SK-N-SH (cell line): Measurements from ENCODE around the gene CFAP20DC. TPM values are rescaled to one million over a fixed set of nuclear protein-coding genes. Genes with fewer than 3 reads are reported as not detected.
"Not testable (repeated sequence)": the region's sequence is repeated elsewhere in the genome, so short reads cannot be mapped to it uniquely, and the experiment has no call there.

Experiments
- CTCF ChIA-PET: fragments of 300-600, 350-600 bp; formaldehyde crosslinking; extraction: SDS; loops from one replicate; lab custom pipeline; 2021; lab: Yijun Ruan, JAX
- POLR2A ChIA-PET: fragments of 350-600 bp; sonication (Branson Sonifier 250); formaldehyde crosslinking; extraction: SDS; loops from one replicate; lab custom pipeline; 2020; ENCODE audit warnings: antibody characterized with exemption, inconsistent platforms; lab: Yijun Ruan, JAX
- DNase-seq: peaks from one replicate; pipeline ENCODE4 v3.0.0; 2012
- H2AFZ ChIP-seq: fragments of 200-600 bp; sonication (generic); 2 replicates; pipeline ENCODE4 v1.8.1; 2016; ENCODE audit warnings: antibody characterized with exemption, mild to moderate bottlenecking, low read depth
- H3F3A ChIP-seq: fragments of 200-600 bp; sonication (generic); replicated peaks from 2 replicates; pipeline ENCODE3; 2016; ENCODE audit warnings: antibody characterized with exemption, mild to moderate bottlenecking; ENCODE audit not compliant: insufficient read depth
- H3K27ac ChIP-seq, 2 experiments: fragments of 200-500 bp in 1 of 2; fragments of 200-600 bp in 1 of 2; sonication (Bioruptor generic) in 1 of 2; sonication (generic), shearing (Covaris generic) in 1 of 2; 2 replicates each; pipeline versions ENCODE4 v1.5.1 to v1.6.1; 2014 to 2016; ENCODE audit warnings: low read depth in 2 of 2, inconsistent platforms in 1 of 2, low read length in 1 of 2, mild to moderate bottlenecking in 1 of 2, mixed read lengths in 1 of 2
- H3K27me3 ChIP-seq: fragments of 200-600 bp; sonication (generic), shearing (Covaris generic); 2 replicates; pipeline ENCODE4 v1.6.1; 2016; ENCODE audit warnings: mixed run types; ENCODE audit not compliant: insufficient read depth
- H3K36me3 ChIP-seq, 2 experiments: fragments of 200-500 bp in 1 of 2; fragments of 200-600 bp in 1 of 2; sonication (Bioruptor generic) in 1 of 2; sonication (generic) in 1 of 2; replicated peaks in 1 of 2; 2 replicates each; pipeline versions ENCODE3 to v1.5.1; 2014 to 2016; ENCODE audit warnings: low read length in 1 of 2, mild to moderate bottlenecking in 1 of 2; ENCODE audit not compliant: insufficient read depth in 2 of 2, control insufficient read depth in 1 of 2
- H3K4me1 ChIP-seq, 2 experiments: fragments of 200-500 bp in 1 of 2; fragments of 200-600 bp in 1 of 2; sonication (Bioruptor generic) in 1 of 2; sonication (generic), shearing (Covaris generic) in 1 of 2; 2 replicates each; pipeline versions ENCODE4 v1.5.1 to v1.6.1; 2014 to 2016; ENCODE audit warnings: low read depth in 1 of 2, low read length in 1 of 2, mixed run types in 1 of 2; ENCODE audit not compliant: insufficient read depth in 2 of 2, control insufficient read depth in 1 of 2
- H3K4me2 ChIP-seq: fragments of 200-600 bp; sonication (generic), shearing (Covaris generic); 2 replicates; pipeline ENCODE4 v1.6.1; 2017; ENCODE audit warnings: mixed run types
- H3K4me3 ChIP-seq, 2 experiments: fragments of 200-500 bp in 1 of 2; fragments of 200-600 bp in 1 of 2; sonication (Bioruptor generic) in 1 of 2; sonication (generic), shearing (Covaris generic) in 1 of 2; 2 replicates each; pipeline versions ENCODE4 v1.5.1 to v1.8.1; 2014 to 2016; ENCODE audit warnings: low read depth in 2 of 2, inconsistent platforms in 1 of 2, low read length in 1 of 2, mild to moderate bottlenecking in 1 of 2, mixed read lengths in 1 of 2, moderate library complexity in 1 of 2
- H3K79me2 ChIP-seq: fragments of 200-600 bp; sonication (generic); 2 replicates; pipeline ENCODE4 v1.8.1; 2017; ENCODE audit warnings: mild to moderate bottlenecking; ENCODE audit not compliant: insufficient read depth
- H3K9ac ChIP-seq: fragments of 200-600 bp; sonication (generic); 2 replicates; pipeline ENCODE4 v1.6.1; 2017; ENCODE audit warnings: mixed run types
- H3K9me2 ChIP-seq: fragments of 200-600 bp; sonication (generic); 2 replicates; pipeline ENCODE4 v1.6.1; 2017; ENCODE audit warnings: mixed run types
- H3K9me3 ChIP-seq: fragments of 200-600 bp; sonication (generic); 2 replicates; pipeline ENCODE4 v1.6.1; 2017; ENCODE audit warnings: mixed run types, mild to moderate bottlenecking, moderate library complexity
- H4K20me1 ChIP-seq: fragments of 200-600 bp; sonication (generic); 2 replicates; pipeline ENCODE4 v1.6.1; 2017; ENCODE audit warnings: mild to moderate bottlenecking, mixed run types; ENCODE audit not compliant: insufficient read depth
- EP300 ChIP-seq, 2 experiments: IDR thresholded peaks; 2 replicates each; pipeline versions ENCODE4 v1.4.0 to v1.6.1; 2012; ENCODE audit warnings: borderline replicate concordance in 1 of 2, low read depth in 1 of 2, low read length in 1 of 2
- GABPA ChIP-seq: IDR thresholded peaks from 2 replicates; pipeline ENCODE4 v1.4.0; 2012; ENCODE audit warnings: low read depth, mild to moderate bottlenecking
- GATA2 ChIP-seq: sonication (generic); formaldehyde crosslinking; IDR thresholded peaks from 2 replicates; pipeline ENCODE4 v1.5.0; 2020; ENCODE audit warnings: mild to moderate bottlenecking, missing genetic modification reagents
- MXI1 ChIP-seq: IDR thresholded peaks from 2 replicates; pipeline ENCODE4 v1.6.1; 2012; ENCODE audit warnings: mild to moderate bottlenecking, low read depth, low read length, improper control_type of control experiment
- POLR2AphosphoS5 ChIP-seq: IDR thresholded peaks from 2 replicates; pipeline ENCODE4 v1.6.1; 2012; ENCODE audit warnings: low read depth, low read length
- RAD21 ChIP-seq: IDR thresholded peaks from 2 replicates; pipeline ENCODE4 v1.6.1; 2012; ENCODE audit warnings: mild to moderate bottlenecking, low read length
- RCOR1 ChIP-seq: fragments of 150-350 bp; IDR thresholded peaks from 2 replicates; pipeline ENCODE4 v1.6.1; 2017; ENCODE audit warnings: antibody characterized with exemption, low read length
- SIN3A ChIP-seq: IDR thresholded peaks from 2 replicates; pipeline ENCODE4 v1.6.1; 2012; ENCODE audit warnings: low read depth, mild to moderate bottlenecking, low read length, moderate library complexity, borderline replicate concordance
- YY1 ChIP-seq: IDR thresholded peaks from 2 replicates; pipeline ENCODE4 v1.4.0; 2012; ENCODE audit warnings: low read depth, mild to moderate bottlenecking
- WGBS: methylation state at CpG from one replicate; pipeline ENCODE4 v1.1.6; 2017; ENCODE audit warnings: low lambda C conversion rate; 5-methylcytosine and 5-hydroxymethylcytosine counted together
- polyA plus RNA-seq, 3 experiments: library from polyadenylated mRNA; depleted of rRNA; stranded (reverse); fragments of >200 nt; gene quantifications; 2 replicates each; pipeline ENCODE4 v1.2.3, GENCODE V29; 2012
- TF ChIP-seq, protein P1 (sequence below): fragments of 150-350 bp; IDR thresholded peaks from 2 replicates; pipeline ENCODE4 v1.6.1; 2017; ENCODE audit warnings: antibody characterized with exemption, low read length, low read depth, borderline replicate concordance
- TF ChIP-seq, protein P2 (sequence below): IDR thresholded peaks from 2 replicates; pipeline ENCODE4 v1.4.0; 2012; ENCODE audit warnings: low read depth
- TF ChIP-seq, protein P3 (sequence below): fragments of 200-600 bp; sonication (generic); IDR thresholded peaks from 2 replicates; pipeline ENCODE4 v1.6.1; 2017; ENCODE audit warnings: antibody characterized with exemption, mild to moderate bottlenecking, moderate library complexity

The CFAP20DC gene
- polyA plus RNA-seq, 1 of the 3 experiments (the other 2 are of a cell fraction) = 1.8 TPM

DNA sequence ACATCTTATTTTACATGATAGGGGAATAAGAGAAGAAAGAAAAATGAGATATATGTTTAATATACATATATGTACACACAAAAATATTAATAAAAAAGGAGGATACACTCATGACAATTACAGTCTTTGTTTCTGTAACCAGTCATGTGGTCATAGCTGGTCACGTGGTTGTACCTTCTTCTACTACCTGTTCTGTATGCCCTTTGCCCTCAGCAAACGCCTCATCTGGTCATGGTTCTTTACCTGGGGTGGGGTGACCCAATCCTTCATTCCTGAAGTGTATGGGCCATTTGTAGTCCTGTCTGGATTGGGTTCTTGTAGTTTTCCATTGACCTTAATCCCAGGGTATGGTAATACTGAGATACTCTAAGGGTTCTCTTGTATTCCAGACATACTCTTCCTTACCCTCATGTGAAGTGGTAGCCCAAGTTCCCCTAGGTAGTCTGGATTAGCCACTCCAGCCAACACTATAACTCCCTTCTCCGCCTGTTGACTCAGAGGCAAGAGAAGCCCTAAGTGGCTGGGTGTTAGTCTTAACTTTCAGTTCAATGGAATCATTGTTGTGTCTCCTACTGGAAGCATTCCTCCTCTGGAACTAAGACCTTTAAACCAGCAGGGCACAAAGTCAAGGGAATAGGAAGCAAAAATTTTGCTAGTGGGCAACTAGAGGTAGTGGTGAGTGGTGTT, 336.0 kb downstream of the CFAP20DC start:
- no peak for DNase-seq
- H4K20me1 ChIP-seq = no peaks in the 10 kb centered on the region
- no peak overlapping the region for H3K9ac ChIP-seq
- no peaks in the 10 kb centered on the region for H3K27me3 ChIP-seq
- no peaks in the 10 kb centered on the region for H3K9me3 ChIP-seq
- no peaks in the 10 kb centered on the region for H3K79me2 ChIP-seq
- no peaks in the 10 kb centered on the region for H3F3A ChIP-seq
- no peak overlapping the region for H3K4me2 ChIP-seq
- ChIA-PET POLR2A (no interaction called here), CTCF (interaction anchor here (1.2 kb wide), 1 partner anchor 14 kb away, joined by 3 read pairs; no protein-coding TSS in a partner anchor)
- H2AFZ ChIP-seq = no peak overlapping the region
- H3K4me3 ChIP-seq = no peak overlapping the region
- TF ChIP-seq YY1 (no peak), GABPA (no peak), SIN3A (no peak), POLR2AphosphoS5 (no peak)
- TF ChIP-seq, protein P1, sequence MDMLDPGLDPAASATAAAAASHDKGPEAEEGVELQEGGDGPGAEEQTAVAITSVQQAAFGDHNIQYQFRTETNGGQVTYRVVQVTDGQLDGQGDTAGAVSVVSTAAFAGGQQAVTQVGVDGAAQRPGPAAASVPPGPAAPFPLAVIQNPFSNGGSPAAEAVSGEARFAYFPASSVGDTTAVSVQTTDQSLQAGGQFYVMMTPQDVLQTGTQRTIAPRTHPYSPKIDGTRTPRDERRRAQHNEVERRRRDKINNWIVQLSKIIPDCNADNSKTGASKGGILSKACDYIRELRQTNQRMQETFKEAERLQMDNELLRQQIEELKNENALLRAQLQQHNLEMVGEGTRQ = no peak
- TF ChIP-seq, protein P2, sequence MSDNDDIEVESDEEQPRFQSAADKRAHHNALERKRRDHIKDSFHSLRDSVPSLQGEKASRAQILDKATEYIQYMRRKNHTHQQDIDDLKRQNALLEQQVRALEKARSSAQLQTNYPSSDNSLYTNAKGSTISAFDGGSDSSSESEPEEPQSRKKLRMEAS = no peak
- WGBS = 17% methylated on average over 3 of the region's 3 CpGs
- H3K4me1 ChIP-seq = peaks cover 0 to 8% of the 10 kb centered on the region in 2 experiments; a peak in 1 of 4 replicates
- H3K27ac ChIP-seq = no peak overlapping the region
- no peaks in the 10 kb centered on the region for H3K36me3 ChIP-seq
- H3K9me2 ChIP-seq = no peaks in the 10 kb centered on the region

DNA sequence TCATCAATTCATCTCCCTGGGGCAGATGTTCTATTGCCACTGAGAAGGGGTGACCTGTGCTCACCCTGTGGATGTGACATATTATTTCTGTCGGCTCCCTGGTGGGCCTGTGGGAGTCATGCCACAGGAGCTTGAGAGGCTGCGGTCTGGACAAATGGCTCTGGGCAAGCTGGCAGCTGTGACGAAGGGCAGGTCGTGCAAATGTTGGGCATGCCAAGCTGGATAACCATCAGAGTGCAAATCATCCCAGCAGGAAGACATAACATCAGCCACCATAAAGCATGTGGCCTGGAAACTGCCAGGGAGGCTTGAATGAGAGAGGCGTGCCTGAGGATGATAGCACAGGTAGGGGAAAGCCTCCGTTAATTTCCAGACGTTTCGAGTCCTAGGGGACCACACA, 338.0 kb downstream of the CFAP20DC start:
- H3K27ac ChIP-seq = no peak overlapping the region; a peak in 1 of 4 replicates
- H3K4me3 ChIP-seq = no peak overlapping the region
- H3K27me3 ChIP-seq = no peaks in the 10 kb centered on the region
- peak; percentile 40 for DNase-seq
- H3F3A ChIP-seq = no peaks in the 10 kb centered on the region
- H3K36me3 ChIP-seq = no peaks in the 10 kb centered on the region
- no peak overlapping the region for H3K4me2 ChIP-seq
- ChIA-PET POLR2A (no interaction called here), CTCF (no interaction called here)
- TF ChIP-seq RAD21 = peak; percentile 12; the same call in 1 of the 2 replicates
- TF ChIP-seq GATA2 (CRISPR knock-in tag) = peak; percentile 87
- peak; percentile 72; the same call in 1 of the 2 replicates for TF ChIP-seq RCOR1
- TF ChIP-seq, protein P2 = no peak
- TF ChIP-seq, protein P3, sequence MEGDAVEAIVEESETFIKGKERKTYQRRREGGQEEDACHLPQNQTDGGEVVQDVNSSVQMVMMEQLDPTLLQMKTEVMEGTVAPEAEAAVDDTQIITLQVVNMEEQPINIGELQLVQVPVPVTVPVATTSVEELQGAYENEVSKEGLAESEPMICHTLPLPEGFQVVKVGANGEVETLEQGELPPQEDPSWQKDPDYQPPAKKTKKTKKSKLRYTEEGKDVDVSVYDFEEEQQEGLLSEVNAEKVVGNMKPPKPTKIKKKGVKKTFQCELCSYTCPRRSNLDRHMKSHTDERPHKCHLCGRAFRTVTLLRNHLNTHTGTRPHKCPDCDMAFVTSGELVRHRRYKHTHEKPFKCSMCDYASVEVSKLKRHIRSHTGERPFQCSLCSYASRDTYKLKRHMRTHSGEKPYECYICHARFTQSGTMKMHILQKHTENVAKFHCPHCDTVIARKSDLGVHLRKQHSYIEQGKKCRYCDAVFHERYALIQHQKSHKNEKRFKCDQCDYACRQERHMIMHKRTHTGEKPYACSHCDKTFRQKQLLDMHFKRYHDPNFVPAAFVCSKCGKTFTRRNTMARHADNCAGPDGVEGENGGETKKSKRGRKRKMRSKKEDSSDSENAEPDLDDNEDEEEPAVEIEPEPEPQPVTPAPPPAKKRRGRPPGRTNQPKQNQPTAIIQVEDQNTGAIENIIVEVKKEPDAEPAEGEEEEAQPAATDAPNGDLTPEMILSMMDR = no peak
- peak; percentile 40; the same call in 1 of the 2 replicates for TF ChIP-seq MXI1
- peak in 1 of 2 experiments; percentile 74; a peak in 2 of 4 replicates for TF ChIP-seq EP300 (IDR thresholded peaks at IDR 0.05; ENCODE audit: borderline replicate concordance in 1 of 2, low read depth in 1 of 2, low read length in 1 of 2)
- H3K9me3 ChIP-seq = no peaks in the 10 kb centered on the region
- WGBS = 14% methylated on average over 8 of the region's 8 CpGs
- H2AFZ ChIP-seq = no peak overlapping the region
- H3K79me2 ChIP-seq = no peaks in the 10 kb centered on the region
- H4K20me1 ChIP-seq = no peaks in the 10 kb centered on the region
- no peak overlapping the region for H3K9ac ChIP-seq
- H3K4me1 ChIP-seq = peaks cover 0 to 8% of the 10 kb centered on the region in 2 experiments; a peak in 2 of 4 replicates
- no peaks in the 10 kb centered on the region for H3K9me2 ChIP-seq

DNA sequence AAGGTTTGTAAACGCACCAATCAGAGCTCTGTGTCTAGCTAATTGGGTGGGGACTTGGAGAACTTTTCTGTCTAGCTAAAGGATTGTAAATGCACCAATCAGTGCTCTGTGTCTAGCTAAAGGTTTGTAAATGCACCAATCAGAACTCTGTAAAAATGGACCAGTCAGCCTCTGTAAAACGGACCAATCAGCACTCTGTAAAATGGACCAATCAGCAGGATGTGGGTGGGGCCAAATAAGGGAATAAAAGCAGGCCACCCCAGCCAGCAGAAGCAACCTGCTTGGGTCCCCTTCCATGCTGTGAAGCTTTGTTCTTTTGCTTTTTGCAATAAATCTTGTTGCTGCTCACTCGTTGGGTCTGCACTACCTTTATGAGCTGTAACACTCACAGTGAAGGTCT, 340.8 kb downstream of the CFAP20DC start:
- H3K4me1 ChIP-seq, H3K9ac ChIP-seq, H3K79me2 ChIP-seq, H3K9me2 ChIP-seq, H3K4me3 ChIP-seq, H3K27me3 ChIP-seq, H3K4me2 ChIP-seq, H3F3A ChIP-seq, H3K9me3 ChIP-seq, H4K20me1 ChIP-seq, H3K27ac ChIP-seq, H3K36me3 ChIP-seq, DNase-seq, POLR2A ChIA-PET, H2AFZ ChIP-seq: not testable (repeated sequence)
- WGBS = 27% methylated on average over 3 of the region's 3 CpGs
- CTCF ChIA-PET = interaction anchor here (0.6 to 1.0 kb wide), 3 partner anchors 9 to 308 kb away, joined by 3 read pairs; no protein-coding TSS in a partner anchor
